Measurements from ENCODE around the gene SLC7A8.
A peak's percentile ranks its signal among the peaks of the same experiment; 100 is the strongest.
"Not testable (repeated sequence)": the region's sequence is repeated elsewhere in the genome, so short reads cannot be mapped to it uniquely, and the experiment has no call there.

SLC7A8 gene

GRCh38 chr14:23183479-23183878, at the start of gene SLC7A8:
Gene SLC7A8, minus strand, starts transcription at chr14:23183660. Its CDS starts 746 bp downstream, at chr14:23182914.
- CTCF ChIA-PET: interaction anchor here (0.5 to 8.5 kb wide), 4 partner anchors 19 to 107 kb away, joined by 4 to 145 read pairs (median 4); partner anchors contain the start of gene CEBPE
- DNase-seq (ENCODE audit: extremely low spot score): peak; percentile 49
- POLR2A ChIA-PET: interaction anchor here (1.4 to 4.1 kb wide), 3 partner anchors 60 to 88 kb away, joined by 5 to 28 read pairs (median 10); partner anchors contain the start of genes ACIN1 and C14orf119
- no peak for TF ChIP-seq LEF1 (IDR thresholded peaks at IDR 0.05; ENCODE audit: borderline replicate concordance)
- no peak for TF ChIP-seq ELF4 (IDR thresholded peaks at IDR 0.05)
- no peak for TF ChIP-seq PKNOX1 (IDR thresholded peaks at IDR 0.05)
- TF ChIP-seq FOXA1 (IDR thresholded peaks at IDR 0.05): no peak
- TF ChIP-seq ZNF384 (IDR thresholded peaks at IDR 0.05): no peak
- TF ChIP-seq BHLHE40 (IDR thresholded peaks at IDR 0.05; ENCODE audit: borderline replicate concordance): no peak
- TF ChIP-seq CTBP1 (IDR thresholded peaks at IDR 0.05; ENCODE audit: borderline replicate concordance): no peak
- TF ChIP-seq NFRKB (IDR thresholded peaks at IDR 0.05): no peak
- TF ChIP-seq ARNT (IDR thresholded peaks at IDR 0.05): no peak
- TF ChIP-seq L3MBTL2 (conservative IDR thresholded peaks at IDR 0.05): no peak
- TF ChIP-seq HDGF (IDR thresholded peaks at IDR 0.05; ENCODE audit: borderline replicate concordance): no peak
- no peak for TF ChIP-seq SUZ12 (IDR thresholded peaks at IDR 0.05)
- TF ChIP-seq FOXK2 (IDR thresholded peaks at IDR 0.05): no peak
- no peak for TF ChIP-seq FOXM1 (IDR thresholded peaks at IDR 0.05; ENCODE audit: borderline replicate concordance)
- TF ChIP-seq SP1 (IDR thresholded peaks at IDR 0.05): no peak
- TF ChIP-seq TARDBP (IDR thresholded peaks at IDR 0.05): no peak

GRCh38 chr14:23232241-23232808, 48.9 kb upstream of the SLC7A8 start:
- DNase-seq (ENCODE audit: extremely low spot score); POLR2A ChIA-PET; CTCF ChIA-PET: not testable (repeated sequence)

GRCh38 chr14:23228812-23229211, 45.4 kb upstream of the SLC7A8 start:
- DNase-seq (ENCODE audit: extremely low spot score): no peak
- ChIA-PET CTCF (no interaction called here), POLR2A (no interaction called here)
- TF ChIP-seq ZNF384 (IDR thresholded peaks at IDR 0.05): no peak
- TF ChIP-seq TARDBP (IDR thresholded peaks at IDR 0.05): no peak
- TF ChIP-seq BHLHE40 (IDR thresholded peaks at IDR 0.05; ENCODE audit: borderline replicate concordance): no peak
- TF ChIP-seq PKNOX1 (IDR thresholded peaks at IDR 0.05): no peak
- no peak for TF ChIP-seq FOXA1 (IDR thresholded peaks at IDR 0.05)
- TF ChIP-seq FOXK2 (IDR thresholded peaks at IDR 0.05): no peak
- no peak for TF ChIP-seq ARNT (IDR thresholded peaks at IDR 0.05)
- TF ChIP-seq L3MBTL2 (conservative IDR thresholded peaks at IDR 0.05): no peak
- TF ChIP-seq FOXM1 (IDR thresholded peaks at IDR 0.05; ENCODE audit: borderline replicate concordance): no peak
- TF ChIP-seq CTBP1 (IDR thresholded peaks at IDR 0.05; ENCODE audit: borderline replicate concordance): no peak
- no peak for TF ChIP-seq SUZ12 (IDR thresholded peaks at IDR 0.05)
- TF ChIP-seq SP1 (IDR thresholded peaks at IDR 0.05): no peak
- TF ChIP-seq HDGF (IDR thresholded peaks at IDR 0.05; ENCODE audit: borderline replicate concordance): no peak
- no peak for TF ChIP-seq NFRKB (IDR thresholded peaks at IDR 0.05)
- TF ChIP-seq ELF4 (IDR thresholded peaks at IDR 0.05): no peak
- TF ChIP-seq LEF1 (IDR thresholded peaks at IDR 0.05; ENCODE audit: borderline replicate concordance): no peak

- no peak for DNase-seq (ENCODE audit: extremely low spot score)
- ChIA-PET POLR2A (no interaction called here), CTCF (no interaction called here)
- TF ChIP-seq TARDBP (IDR thresholded peaks at IDR 0.05) (no peak), CTBP1 (IDR thresholded peaks at IDR 0.05; ENCODE audit: borderline replicate concordance) (no peak), LEF1 (IDR thresholded peaks at IDR 0.05; ENCODE audit: borderline replicate concordance) (no peak), FOXA1 (IDR thresholded peaks at IDR 0.05) (no peak), ELF4 (IDR thresholded peaks at IDR 0.05) (no peak), FOXK2 (IDR thresholded peaks at IDR 0.05) (no peak), ARNT (IDR thresholded peaks at IDR 0.05) (no peak), BHLHE40 (IDR thresholded peaks at IDR 0.05; ENCODE audit: borderline replicate concordance) (no peak), ZNF384 (IDR thresholded peaks at IDR 0.05) (no peak), NFRKB (IDR thresholded peaks at IDR 0.05) (no peak), L3MBTL2 (conservative IDR thresholded peaks at IDR 0.05) (no peak), PKNOX1 (IDR thresholded peaks at IDR 0.05) (no peak), SUZ12 (IDR thresholded peaks at IDR 0.05) (no peak), HDGF (IDR thresholded peaks at IDR 0.05; ENCODE audit: borderline replicate concordance) (no peak), SP1 (IDR thresholded peaks at IDR 0.05) (no peak), FOXM1 (IDR thresholded peaks at IDR 0.05; ENCODE audit: borderline replicate concordance) (no peak)
Observed at GRCh38 chr14:23227566-23227965, 44.1 kb upstream of the SLC7A8 start.

- CTCF ChIA-PET; DNase-seq (ENCODE audit: extremely low spot score); POLR2A ChIA-PET: not testable (repeated sequence)
Observed at GRCh38 chr14:23224958-23225357, 41.5 kb upstream of the SLC7A8 start.

- ChIA-PET CTCF (interaction anchor here (0.7 kb wide), 1 partner anchor 247 kb away, joined by 3 read pairs; no protein-coding TSS in a partner anchor), POLR2A (no interaction called here)
- DNase-seq (ENCODE audit: extremely low spot score): no peak
- TF ChIP-seq TARDBP (IDR thresholded peaks at IDR 0.05): no peak
- no peak for TF ChIP-seq L3MBTL2 (conservative IDR thresholded peaks at IDR 0.05)
- TF ChIP-seq SUZ12 (IDR thresholded peaks at IDR 0.05): no peak
- no peak for TF ChIP-seq ARNT (IDR thresholded peaks at IDR 0.05)
- no peak for TF ChIP-seq HDGF (IDR thresholded peaks at IDR 0.05; ENCODE audit: borderline replicate concordance)
- no peak for TF ChIP-seq PKNOX1 (IDR thresholded peaks at IDR 0.05)
- TF ChIP-seq NFRKB (IDR thresholded peaks at IDR 0.05): no peak
- no peak for TF ChIP-seq BHLHE40 (IDR thresholded peaks at IDR 0.05; ENCODE audit: borderline replicate concordance)
- no peak for TF ChIP-seq LEF1 (IDR thresholded peaks at IDR 0.05; ENCODE audit: borderline replicate concordance)
- no peak for TF ChIP-seq SP1 (IDR thresholded peaks at IDR 0.05)
- TF ChIP-seq FOXA1 (IDR thresholded peaks at IDR 0.05): no peak
- TF ChIP-seq ELF4 (IDR thresholded peaks at IDR 0.05): no peak
Observed at GRCh38 chr14:23219075-23219474, 35.6 kb upstream of the SLC7A8 start.

All from HEK293T (cell line).